ACHN (cell line): Measurements from ENCODE around the gene SIRT3.
"Not testable (repeated sequence)": the region's sequence is repeated elsewhere in the genome, so short reads cannot be mapped to it uniquely, and the experiment has no call there.

Source experiments
- DNase-seq: peaks from one replicate; pipeline ENCODE4 v3.0.0-alpha.2; 2015
- in situ Hi-C: cut with HindIII; loops from 2 replicates; pipeline ENCODE4 v1.10.0; 2017; ENCODE audit warnings: low sequenced_read_pairs, low pct_ligation_motif_present, low pct_unique_long_range_greater_than_20kb

The SIRT3 gene

GRCh38 chr11:251550-251949 is 15.4 kb upstream of the SIRT3 start:
- no peak for DNase-seq
- in situ Hi-C loops: no loop called here

GRCh38 chr11:250740-251299 is 14.7 kb upstream of the SIRT3 start:
- in situ Hi-C loops: no loop called here
- peak; percentile 52 for DNase-seq

- no peak for DNase-seq
- in situ Hi-C loops: no loop called here
These were observed 14.1 kb upstream of the SIRT3 start for GRCh38 chr11:250274-250673.

- in situ Hi-C loops: no loop called here
- DNase-seq: no peak
These were observed 12.9 kb upstream of the SIRT3 start for GRCh38 chr11:249062-249461.

- in situ Hi-C loops: no loop called here
- no peak for DNase-seq
These were observed 8.2 kb upstream of the SIRT3 start for GRCh38 chr11:244376-244775.

GRCh38 chr11:241634-242033 is 5.5 kb upstream of the SIRT3 start:
- in situ Hi-C loops: no loop called here
- no peak for DNase-seq

GRCh38 chr11:240315-240714 is 4.2 kb upstream of the SIRT3 start:
- in situ Hi-C loops: no loop called here
- DNase-seq: no peak

- not testable (repeated sequence) for DNase-seq
These were observed 2.2 kb upstream of the SIRT3 start for GRCh38 chr11:238346-238745.

GRCh38 chr11:236774-237767 is 929 bp upstream of the SIRT3 start, which contains the start of gene PSMD13:
Gene PSMD13, plus strand, starts transcription at chr11:236976. Its CDS starts 74 bp downstream, at chr11:237050.
- peak; percentile 77 for DNase-seq
- in situ Hi-C loops: no loop called here

More at GRCh38 chr11:238346-238745, 2.2 kb upstream of the SIRT3 start:
- in situ Hi-C loops: not testable (repeated sequence)

- DNase-seq: no peak
- in situ Hi-C loops: no loop called here
These were observed 539 bp downstream of the SIRT3 start for GRCh38 chr11:235609-235996.

GRCh38 chr11:235180-235579 is 962 bp downstream of the SIRT3 start:
- DNase-seq: no peak
- in situ Hi-C loops: no loop called here

- in situ Hi-C loops: no loop called here
- no peak for DNase-seq
These were observed 3.2 kb downstream of the SIRT3 start for GRCh38 chr11:232783-233565.

- in situ Hi-C loops: no loop called here
These were observed 5.7 kb downstream of the SIRT3 start for GRCh38 chr11:230431-230830.

GRCh38 chr11:227824-228379 is 8.2 kb downstream of the SIRT3 start:
- no peak for DNase-seq
- in situ Hi-C loops: no loop called here

More at GRCh38 chr11:230431-230830, 5.7 kb downstream of the SIRT3 start:
- no peak for DNase-seq

GRCh38 chr11:225734-226453 is 10.2 kb downstream of the SIRT3 start:
- in situ Hi-C loops: no loop called here
- no peak for DNase-seq

- in situ Hi-C loops: no loop called here
- no peak for DNase-seq
These were observed 11.7 kb downstream of the SIRT3 start for GRCh38 chr11:224424-224823.

GRCh38 chr11:223884-224283 is 12.3 kb downstream of the SIRT3 start:
- in situ Hi-C loops: no loop called here
- no peak for DNase-seq
